Cardiac muscle cell (in vitro differentiated cells and primary cell): ENCODE results near the gene MAST1. TPM values are rescaled to one million over a fixed set of nuclear protein-coding genes. Genes with fewer than 3 reads are reported as not detected.

Experiments used
- DNase-seq, 2 donors: peaks; one replicate each; pipeline versions ENCODE4 v3.0.0 to v3.0.0-alpha.2; 2010 to 2017; ENCODE audit warnings: low read depth in 1 of 2, low spot score in 1 of 2
- H3K27ac ChIP-seq: fragments of 200-600 bp; sonication (generic); 2 replicates; pipeline ENCODE4 v1.5.1; 2016
- H3K27me3 ChIP-seq: fragments of 200-600 bp; sonication (generic); 2 replicates; pipeline ENCODE4 v1.6.0; 2016; ENCODE audit warnings: control low read depth
- H3K36me3 ChIP-seq: fragments of 200-600 bp; sonication (generic); 2 replicates; pipeline ENCODE4 v1.5.1; 2016; ENCODE audit warnings: control low read depth
- H3K4me1 ChIP-seq: fragments of 200-600 bp; sonication (generic); 2 replicates; pipeline ENCODE4 v1.8.1; 2017; ENCODE audit warnings: low read depth, mild to moderate bottlenecking, mixed run types
- H3K4me3 ChIP-seq: fragments of 200-600 bp; sonication (generic); 2 replicates; pipeline ENCODE4 v1.5.1; 2016; ENCODE audit warnings: mild to moderate bottlenecking
- H3K9me3 ChIP-seq: fragments of 200-600 bp; sonication (generic); 2 replicates; pipeline ENCODE4 v1.5.1; 2017; ENCODE audit warnings: low read depth, mild to moderate bottlenecking, control low read depth
- CTCF ChIP-seq: IDR thresholded peaks from 2 replicates; pipeline ENCODE4 v1.5.1; 2012; ENCODE audit warnings: low read depth, mild to moderate bottlenecking, low read length
- polyA plus RNA-seq: library from polyadenylated mRNA; unstranded; fragments of >200 nt; fragmentation: Nextera tagmentation; extraction: Ambion mirVana; gene quantifications from 2 replicates; pipeline ENCODE4 v1.2.1, GENCODE V29; 2016
- total RNA-seq: library from RNA; depleted of rRNA; stranded (reverse); fragments of >200 nt; gene quantifications from 2 replicates; pipeline ENCODE4 v1.2.3, GENCODE V29; 2016

Gene MAST1
- total and polyA plus RNA-seq, 2 experiments from 2014 or later = 3.9 to 7.9 TPM

- DNase-seq = peak; percentile 94 to 96
- Histone ChIP-seq H3K36me3 (no peaks in the 10 kb centered on the region), H3K27ac (peak within 1 kb of the TSS; percentile 81), H3K9me3 (no peaks in the 10 kb centered on the region), H3K27me3 (no peaks in the 10 kb centered on the region), H3K4me1 (no peaks in the 10 kb centered on the region), H3K4me3 (peak within 1 kb of the TSS; percentile 47)
- TF ChIP-seq CTCF = no peak
Measured at GRCh38 chr19:12881172-12881808, 43.0 kb downstream of the MAST1 start, which contains the start of gene DNASE2. Gene DNASE2 (minus strand): TSS chr19:12881449. CDS start chr19:12881375, 74 bp downstream.

- Histone ChIP-seq H3K4me1 (no peaks in the 10 kb centered on the region), H3K27me3 (no peaks in the 10 kb centered on the region), H3K9me3 (no peaks in the 10 kb centered on the region), H3K27ac (no peak overlapping the region), H3K4me3 (no peak overlapping the region), H3K36me3 (no peaks in the 10 kb centered on the region)
- no peak for TF ChIP-seq CTCF
- no peak for DNase-seq
Measured at GRCh38 chr19:12882589-12882988, 44.3 kb downstream of the MAST1 start.

- no peak for DNase-seq
- Histone ChIP-seq H3K27me3 (no peaks in the 10 kb centered on the region), H3K36me3 (no peaks in the 10 kb centered on the region), H3K9me3 (no peaks in the 10 kb centered on the region), H3K27ac (no peak overlapping the region), H3K4me3 (no peak overlapping the region), H3K4me1 (no peaks in the 10 kb centered on the region)
- no peak for TF ChIP-seq CTCF
Measured at GRCh38 chr19:12884202-12884601, 45.9 kb downstream of the MAST1 start.

- Histone ChIP-seq H3K4me1 (no peaks in the 10 kb centered on the region), H3K27me3 (no peaks in the 10 kb centered on the region), H3K36me3 (no peaks in the 10 kb centered on the region), H3K4me3 (no peak overlapping the region), H3K27ac (no peak overlapping the region), H3K9me3 (no peaks in the 10 kb centered on the region)
- no peak for TF ChIP-seq CTCF
- no peak for DNase-seq
Measured at GRCh38 chr19:12884627-12884925, 46.3 kb downstream of the MAST1 start.

GRCh38 chr19:12884926-12885748 lies 46.8 kb downstream of the MAST1 start:
- Histone ChIP-seq H3K27ac (no peak overlapping the region), H3K4me1 (no peaks in the 10 kb centered on the region), H3K4me3 (peak overlapping the region; percentile 25), H3K36me3 (no peaks in the 10 kb centered on the region), H3K9me3 (no peaks in the 10 kb centered on the region), H3K27me3 (no peaks in the 10 kb centered on the region)
- peak; percentile 70 for TF ChIP-seq CTCF
- DNase-seq = peak; percentile 68 to 72
